NOMO-1 (cell line): ENCODE results near the gene DLG2.

Source experiments
- DNase-seq, 2 experiments: peaks; one replicate each; lab custom pipeline; 2025; ENCODE audit not compliant: unreplicated experiment in 2 of 2; lab: John Stamatoyannopoulos, UW

DLG2 gene

GRCh38 chr11:84003181-84003580, 1624.0 kb downstream of the DLG2 start:
- no peak for DNase-seq

GRCh38 chr11:83998921-83999320, 1628.2 kb downstream of the DLG2 start:
- no peak for DNase-seq

- DNase-seq: no peak
Observed at GRCh38 chr11:83990160-83990733, 1636.9 kb downstream of the DLG2 start.

GRCh38 chr11:83982825-83983224, 1644.3 kb downstream of the DLG2 start:
- no peak for DNase-seq

GRCh38 chr11:83979593-83979992, 1647.6 kb downstream of the DLG2 start:
- no peak for DNase-seq

GRCh38 chr11:83978942-83979341, 1648.2 kb downstream of the DLG2 start:
- DNase-seq: no peak

- no peak for DNase-seq
Observed at GRCh38 chr11:83976086-83976485, 1651.1 kb downstream of the DLG2 start.

GRCh38 chr11:83972536-83972935, 1654.6 kb downstream of the DLG2 start:
- DNase-seq: no peak

- no peak for DNase-seq
Observed at GRCh38 chr11:83971063-83971462, 1656.1 kb downstream of the DLG2 start.

- DNase-seq: peak in 1 of 2 experiments; percentile 39
Observed at GRCh38 chr11:83970061-83970671, 1657.0 kb downstream of the DLG2 start.

GRCh38 chr11:83957038-83957900, 1669.9 kb downstream of the DLG2 start:
- no peak for DNase-seq

GRCh38 chr11:83956119-83956697, 1670.9 kb downstream of the DLG2 start:
- DNase-seq: no peak

GRCh38 chr11:83954780-83955179, 1672.4 kb downstream of the DLG2 start:
- DNase-seq: no peak

GRCh38 chr11:83951521-83951920, 1675.6 kb downstream of the DLG2 start:
- DNase-seq: no peak

GRCh38 chr11:83948200-83948599, 1678.9 kb downstream of the DLG2 start:
- no peak for DNase-seq

GRCh38 chr11:83945976-83946375, 1681.2 kb downstream of the DLG2 start:
- no peak for DNase-seq

- no peak for DNase-seq
Observed at GRCh38 chr11:83941050-83941449, 1686.1 kb downstream of the DLG2 start.

GRCh38 chr11:83938148-83938547, 1689.0 kb downstream of the DLG2 start:
- peak; percentile 1 to 59 for DNase-seq

GRCh38 chr11:83933008-83933407, 1694.1 kb downstream of the DLG2 start:
- peak in 1 of 2 experiments; percentile 8 for DNase-seq

- no peak for DNase-seq
Observed at GRCh38 chr11:83927422-83927821, 1699.7 kb downstream of the DLG2 start.

GRCh38 chr11:83924795-83925542, 1702.2 kb downstream of the DLG2 start:
- DNase-seq: no peak
